ENCODE results near the gene GJB5. TPM values are rescaled to one million over a fixed set of nuclear protein-coding genes. Genes with fewer than 3 reads are reported as not detected.
A peak's percentile ranks its signal among the peaks of the same experiment; 100 is the strongest.

Gene GJB5
- total RNA-seq, 2 donors from 2014 or later = 0.42 TPM; not detected in 1

GRCh38 chr1:34780528-34780927, 25.7 kb downstream of the GJB5 start:
- TF ChIP-seq CTCF (IDR thresholded peaks at IDR 0.05) = no peak
- Histone ChIP-seq H3K27ac (no peak overlapping the region), H3K9me3 (no peaks in the 10 kb centered on the region), H3K9ac (ENCODE audit: low read depth in 2 of 2, low read length in 2 of 2) (no peak overlapping the region), H3K4me3 (no peak overlapping the region), H3K4me1 (no peaks in the 10 kb centered on the region), H3K27me3 (peaks cover 12% of the 10 kb centered on the region), H3K36me3 (no peaks in the 10 kb centered on the region)
- intact Hi-C loops (cut with DNase I) = no loop called here
- DNase-seq = peak; percentile 40

GRCh38 chr1:34781071-34781843, 26.4 kb downstream of the GJB5 start, which contains the start of gene GJB3:
GJB3 (plus strand) TSS chr1:34781214; CDS start chr1:34784763, 3,549 bp downstream.
- H3K4me3 ChIP-seq = peak within 1 kb of the TSS; percentile 31
- H3K4me1 ChIP-seq = no peaks in the 10 kb centered on the region
- H3K27me3 ChIP-seq = peaks cover 12% of the 10 kb centered on the region
- no peaks in the 10 kb centered on the region for H3K36me3 ChIP-seq
- H3K9ac ChIP-seq (ENCODE audit: low read depth in 2 of 2, low read length in 2 of 2) = peak within 1 kb of the TSS; percentile 50 to 53
- intact Hi-C loops (cut with DNase I) = no loop called here
- no peak for TF ChIP-seq CTCF (IDR thresholded peaks at IDR 0.05)
- H3K27ac ChIP-seq = peak within 1 kb of the TSS; percentile 58
- DNase-seq = peak; percentile 47
- no peaks in the 10 kb centered on the region for H3K9me3 ChIP-seq

GRCh38 chr1:34781844-34782391, 27.1 kb downstream of the GJB5 start:
- DNase-seq = peak; percentile 83
- Histone ChIP-seq H3K36me3 (no peaks in the 10 kb centered on the region), H3K4me3 (peak overlapping the region; percentile 31), H3K9me3 (no peaks in the 10 kb centered on the region), H3K9ac (ENCODE audit: low read depth in 2 of 2, low read length in 2 of 2) (peak overlapping the region in 1 of 2 donors; percentile 53), H3K4me1 (no peaks in the 10 kb centered on the region), H3K27me3 (peaks cover 12% of the 10 kb centered on the region), H3K27ac (peak overlapping the region; percentile 58)
- TF ChIP-seq CTCF (IDR thresholded peaks at IDR 0.05) = no peak
- intact Hi-C loops (cut with DNase I) = no loop called here

GRCh38 chr1:34784751-34785221, 29.9 kb downstream of the GJB5 start:
- intact Hi-C loops (cut with DNase I) = loop anchor here (5.0 kb wide), 1 partner anchor 83 kb away; no protein-coding TSS in a partner anchor
- Histone ChIP-seq H3K36me3 (no peaks in the 10 kb centered on the region), H3K9ac (ENCODE audit: low read depth in 2 of 2, low read length in 2 of 2) (no peak overlapping the region), H3K4me1 (no peaks in the 10 kb centered on the region), H3K27me3 (peaks cover 12% of the 10 kb centered on the region), H3K9me3 (no peaks in the 10 kb centered on the region), H3K27ac (no peak overlapping the region), H3K4me3 (no peak overlapping the region)
- TF ChIP-seq CTCF (IDR thresholded peaks at IDR 0.05) = no peak
- DNase-seq = no peak

GRCh38 chr1:34785231-34785874, 30.5 kb downstream of the GJB5 start:
- Histone ChIP-seq H3K4me3 (no peak overlapping the region), H3K27me3 (peaks cover 12% of the 10 kb centered on the region), H3K27ac (no peak overlapping the region), H3K9ac (ENCODE audit: low read depth in 2 of 2, low read length in 2 of 2) (no peak overlapping the region), H3K9me3 (no peaks in the 10 kb centered on the region), H3K36me3 (no peaks in the 10 kb centered on the region), H3K4me1 (no peaks in the 10 kb centered on the region)
- intact Hi-C loops (cut with DNase I) = loop anchor here (5.0 kb wide), 1 partner anchor 82 kb away; no protein-coding TSS in a partner anchor
- DNase-seq = no peak
- no peak for TF ChIP-seq CTCF (IDR thresholded peaks at IDR 0.05)
